ENCODE measurements around the gene GOLGA3.
A peak's percentile ranks its signal among the peaks of the same experiment; 100 is the strongest.
"Not testable (repeated sequence)": the region's sequence is repeated elsewhere in the genome, so short reads cannot be mapped to it uniquely, and the experiment has no call there.

Gene GOLGA3

DNA sequence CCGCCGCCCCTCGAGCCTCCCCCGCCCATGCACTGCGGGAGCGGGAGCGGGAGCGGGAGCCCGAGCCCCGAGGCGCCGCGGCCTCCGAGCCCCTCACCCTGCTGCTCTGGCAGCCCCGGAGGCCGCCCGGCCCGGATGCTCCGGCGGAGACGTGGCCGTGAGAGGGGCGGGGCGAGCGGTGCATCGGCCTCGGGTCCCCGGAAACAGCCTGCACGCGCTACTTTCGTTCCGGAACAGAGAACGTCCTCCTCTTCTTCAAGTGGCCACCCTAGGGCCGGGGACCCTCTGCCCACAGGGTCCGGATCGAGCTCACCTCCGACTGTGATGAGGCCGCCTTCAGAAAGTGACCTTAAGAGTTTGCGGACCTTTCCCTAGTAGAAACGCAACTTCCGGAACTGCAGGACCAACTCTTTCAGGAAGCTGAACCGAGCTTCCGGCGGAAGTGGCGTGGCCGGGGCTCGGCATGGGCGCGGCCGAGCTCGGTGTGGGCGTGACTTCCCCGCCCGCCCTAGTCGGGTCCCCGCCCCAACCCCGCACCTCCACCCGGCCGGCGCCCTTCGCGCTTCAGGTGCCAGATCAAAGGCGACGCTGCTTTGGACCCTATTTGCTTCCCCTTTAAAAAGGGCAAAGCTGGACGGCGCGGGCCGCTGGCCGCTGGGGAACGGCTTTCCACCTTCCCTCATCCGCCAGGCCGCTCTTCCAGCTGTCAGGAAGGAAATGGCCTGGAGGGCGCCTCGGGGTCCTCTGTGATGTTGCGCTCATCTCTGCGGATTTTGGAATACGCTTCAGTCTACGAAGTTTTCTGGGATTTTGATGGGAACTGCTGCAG lies at the start of gene GOLGA3:
GOLGA3 (minus strand) TSS at position 164 of the 829 bp plus-strand sequence. CDS start 6,741 bp downstream, outside the sequence.
- DNase-seq (ENCODE audit: low spot score), result peak; percentile 91

- DNase-seq (ENCODE audit: low spot score), result not testable (repeated sequence)
These were observed 46.0 kb upstream of the GOLGA3 start for GRCh38 chr12:132874620-132875019.

DNA sequence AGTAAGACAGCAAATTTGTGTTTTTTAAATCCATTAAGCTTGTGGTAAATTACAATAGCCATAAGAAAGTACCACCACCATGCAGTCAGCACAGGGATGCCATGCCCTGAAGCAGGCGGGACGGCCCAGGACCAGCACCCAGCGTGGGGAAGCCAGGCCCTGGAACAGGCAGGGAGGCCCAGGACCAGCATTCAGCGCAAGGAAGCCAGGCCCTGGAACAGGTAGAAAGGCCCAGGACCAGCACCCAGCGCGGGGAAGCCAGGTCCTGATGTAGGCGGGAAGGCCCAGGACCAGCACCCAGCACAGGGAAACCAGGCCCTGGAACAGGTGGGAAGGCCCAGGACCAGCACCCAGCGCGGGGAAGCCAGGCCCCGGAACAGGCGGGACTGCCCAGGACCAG lies 45.5 kb upstream of the GOLGA3 start:
- no peak for DNase-seq (ENCODE audit: low spot score)

DNA sequence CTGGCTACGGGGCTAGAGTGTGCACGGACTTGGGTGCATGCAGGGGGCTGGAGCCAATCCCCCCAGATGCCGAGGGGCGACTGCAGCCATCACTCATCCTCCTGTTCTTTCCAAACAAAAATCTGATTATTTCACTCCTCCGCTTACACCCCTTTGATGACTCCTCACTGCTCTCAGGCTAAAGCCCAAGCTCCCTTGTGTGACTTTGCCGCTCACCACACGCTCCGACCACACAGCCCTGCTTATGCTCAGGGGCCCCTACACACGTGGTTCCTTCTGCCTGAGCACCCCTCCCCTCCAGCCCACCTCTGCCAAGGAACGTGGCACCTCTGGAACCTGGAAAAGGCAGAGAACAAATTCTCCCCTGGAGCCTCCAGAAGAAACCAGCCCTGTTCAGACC lies 45.1 kb upstream of the GOLGA3 start:
- DNase-seq (ENCODE audit: low spot score), result no peak

GRCh38 chr12:132872975-132873421 lies 44.3 kb upstream of the GOLGA3 start:
- DNase-seq (ENCODE audit: low spot score), result no peak

GRCh38 chr12:132872073-132872855 lies 43.6 kb upstream of the GOLGA3 start:
- no peak for DNase-seq (ENCODE audit: low spot score)

- DNase-seq (ENCODE audit: low spot score), result no peak
These were observed 40.9 kb upstream of the GOLGA3 start for GRCh38 chr12:132869551-132869950.

GRCh38 chr12:132866251-132866828 lies 37.7 kb upstream of the GOLGA3 start:
- no peak for DNase-seq (ENCODE audit: low spot score)

DNA sequence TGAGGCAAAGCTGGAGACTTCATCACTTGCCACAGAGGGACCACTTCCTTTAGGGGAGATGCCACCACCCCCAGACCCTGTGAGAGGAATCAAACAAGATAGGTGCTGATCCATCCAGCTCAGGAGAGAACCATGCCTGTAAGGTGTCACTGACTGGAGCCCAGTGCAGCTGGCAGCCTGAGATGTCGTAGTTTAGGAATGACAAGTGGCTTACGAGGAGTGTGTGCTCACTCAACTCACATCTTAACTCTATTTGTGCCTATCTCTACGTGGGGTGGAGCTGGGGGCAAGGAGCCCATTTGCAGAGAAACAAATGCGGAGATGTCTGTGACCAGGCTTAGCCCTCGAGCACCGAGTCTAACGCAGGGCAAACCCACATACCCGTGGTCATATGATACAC lies 32.9 kb upstream of the GOLGA3 start:
- no peak for DNase-seq (ENCODE audit: low spot score)

DNA sequence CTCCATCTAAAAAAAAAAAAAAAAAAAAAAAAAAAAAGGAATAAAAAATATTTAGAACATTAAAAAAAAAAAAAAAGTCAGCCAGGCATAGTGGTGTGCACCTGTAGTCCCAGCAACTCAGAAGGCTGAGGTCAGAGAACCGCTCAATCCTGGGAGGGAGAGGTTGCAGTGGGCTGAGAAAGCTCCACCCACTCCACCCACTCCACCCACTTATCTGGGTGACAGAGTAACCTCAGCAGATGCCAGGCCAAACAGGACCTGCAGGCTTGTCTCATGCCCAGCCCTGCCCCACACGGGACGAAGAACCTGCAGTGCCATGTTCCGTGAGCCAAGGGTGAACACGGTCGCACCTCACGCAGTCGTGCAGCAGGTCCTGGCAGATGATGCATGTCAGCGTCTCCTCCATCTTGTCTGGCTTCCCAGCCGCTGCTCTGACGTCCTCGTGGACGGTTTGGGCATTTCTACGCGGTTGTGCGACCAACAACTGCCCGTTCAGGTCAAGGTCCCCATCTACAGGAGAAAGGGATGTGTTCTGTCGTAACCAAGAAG lies 30.1 kb upstream of the GOLGA3 start:
- DNase-seq (ENCODE audit: low spot score), result no peak

GRCh38 chr12:132857019-132857418 lies 28.4 kb upstream of the GOLGA3 start:
- not testable (repeated sequence) for DNase-seq (ENCODE audit: low spot score)

- DNase-seq (ENCODE audit: low spot score), result no peak
These were observed 27.9 kb upstream of the GOLGA3 start for GRCh38 chr12:132856581-132856980.

GRCh38 chr12:132855211-132855610 lies 26.5 kb upstream of the GOLGA3 start:
- not testable (repeated sequence) for DNase-seq (ENCODE audit: low spot score)

GRCh38 chr12:132853285-132854092 lies 24.8 kb upstream of the GOLGA3 start:
- no peak for DNase-seq (ENCODE audit: low spot score)

DNA sequence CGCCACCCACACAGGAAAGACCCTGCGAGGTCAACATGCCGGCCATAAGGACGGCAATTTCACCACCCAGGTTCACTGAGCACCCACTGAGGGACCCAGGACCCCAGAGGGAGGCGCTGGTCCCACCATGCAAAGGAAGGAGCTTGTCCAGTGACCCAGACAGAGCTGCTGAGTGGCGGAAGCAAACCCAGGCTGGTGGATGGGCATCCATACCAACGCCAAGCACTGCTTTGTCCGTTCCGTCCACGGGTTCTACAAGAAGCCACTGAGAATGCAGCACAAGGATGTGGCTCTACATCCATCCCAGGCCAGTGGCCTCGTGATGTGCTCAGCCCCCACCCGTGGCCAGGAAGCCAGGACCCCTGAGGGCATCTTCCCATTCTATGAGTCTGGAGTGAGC lies 23.8 kb upstream of the GOLGA3 start:
- no peak for DNase-seq (ENCODE audit: low spot score)

DNA sequence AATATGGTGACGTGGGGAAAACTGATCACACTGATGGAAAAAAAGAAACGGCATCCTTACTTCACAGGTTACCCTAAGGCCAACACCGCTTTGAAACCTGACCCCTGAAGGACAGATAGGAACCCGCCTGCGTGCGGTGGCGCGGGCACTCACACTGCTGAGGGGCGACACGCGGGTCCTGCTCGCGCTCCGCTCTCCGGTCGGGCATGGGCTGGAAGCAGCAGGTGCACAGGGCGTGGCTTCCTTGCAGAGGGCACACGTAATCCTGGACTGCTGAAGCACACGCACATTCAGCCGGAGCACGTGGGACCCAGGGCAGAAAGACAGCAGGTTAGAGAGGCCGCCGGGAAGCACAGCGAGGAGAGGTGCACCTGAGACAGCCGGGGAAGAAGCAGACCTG lies 22.8 kb upstream of the GOLGA3 start:
- no peak for DNase-seq (ENCODE audit: low spot score)

DNA sequence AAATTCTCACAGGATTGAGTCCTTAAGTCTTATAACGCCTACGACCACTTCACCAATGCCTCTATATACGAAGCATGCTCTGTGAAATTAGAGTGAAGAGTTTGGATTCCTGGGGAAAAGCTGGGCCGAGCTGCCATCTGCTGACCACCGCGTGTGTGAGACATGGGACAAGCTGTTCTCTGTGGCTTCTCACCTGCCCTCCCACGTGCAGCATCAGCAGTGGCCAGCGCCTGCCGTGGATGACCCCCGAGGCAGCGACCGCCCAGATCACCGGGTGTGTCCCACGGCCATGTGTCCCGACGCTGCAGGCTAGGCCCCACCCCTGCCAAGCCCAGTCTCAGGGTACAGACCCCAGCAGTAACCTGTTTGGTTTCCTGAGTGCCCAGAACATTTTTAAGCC lies 21.6 kb upstream of the GOLGA3 start:
- no peak for DNase-seq (ENCODE audit: low spot score)

GRCh38 chr12:132848521-132848920 lies 19.9 kb upstream of the GOLGA3 start:
- no peak for DNase-seq (ENCODE audit: low spot score)

GRCh38 chr12:132847363-132848356 lies 19.0 kb upstream of the GOLGA3 start:
- DNase-seq (ENCODE audit: low spot score), result no peak

GRCh38 chr12:132844681-132845080 lies 16.0 kb upstream of the GOLGA3 start:
- DNase-seq (ENCODE audit: low spot score), result not testable (repeated sequence)
